Natural killer cell treated with Interleukin-12 subunit alpha and Interleukin-12 subunit beta and Interleukin-15 and Interleukin-18, amount 100 ng/mL, for 72 hours (primary cell): ENCODE measurements around the gene ZNF800. TPM values are rescaled to one million over a fixed set of nuclear protein-coding genes. Genes with fewer than 3 reads are reported as not detected.
"Not testable (repeated sequence)": the region's sequence is repeated elsewhere in the genome, so short reads cannot be mapped to it uniquely, and the experiment has no call there.

ENCODE experiments used
- ATAC-seq, 2 donors: fragments of 150-1000 bp; cut with Tn5 transposase in 1 of 2; sonication (Bioruptor Pico), chemical (Tn5 transposase) in 1 of 2; 2 replicates each; pipeline ENCODE4 v1.10.0; 2021
- DNase-seq: peaks from one replicate; pipeline ENCODE4 v3.0.0; 2022; ENCODE audit warnings: low spot score
- H3K27ac Mint-ChIP-seq, 2 donors: 1 replicate in 1 of 2; 2 replicates in 1 of 2; pipeline ENCODE4 v1.8.0; 2022; ENCODE audit warnings: mixed read lengths in 2 of 2, mild to moderate bottlenecking in 1 of 2, moderate library complexity in 1 of 2
- H3K27me3 Mint-ChIP-seq, 2 donors: 1 replicate in 1 of 2; 2 replicates in 1 of 2; pipeline ENCODE4 v1.8.0; 2022; ENCODE audit warnings: mixed read lengths in 2 of 2
- H3K36me3 Mint-ChIP-seq: one replicate; pipeline ENCODE4 v1.8.0; 2022; ENCODE audit warnings: mixed read lengths
- H3K4me1 Mint-ChIP-seq, 2 donors: 1 replicate in 1 of 2; 2 replicates in 1 of 2; pipeline ENCODE4 v1.8.0; 2022; ENCODE audit warnings: low read depth in 2 of 2, mixed read lengths in 2 of 2, mild to moderate bottlenecking in 1 of 2
- H3K4me3 Mint-ChIP-seq: one replicate; pipeline ENCODE4 v1.8.0; 2022; ENCODE audit warnings: mixed read lengths
- H3K9me3 Mint-ChIP-seq: 2 replicates; pipeline ENCODE4 v1.8.0; 2022; ENCODE audit warnings: mixed read lengths
- total RNA-seq, 2 donors: library from RNA; stranded (reverse); gene quantifications; one replicate each; pipeline ENCODE4 v1.2.3, GENCODE V29; 2022

The ZNF800 gene
- 10 to 100 TPM; 52.8 to 56.3 TPM for total RNA-seq

- no peaks in the 10 kb centered on the region for H3K27me3 Mint-ChIP-seq
- DNase-seq = peak; percentile 95
- H3K27ac Mint-ChIP-seq = peak within 1 kb of the TSS; percentile 88 to 98
- H3K4me3 Mint-ChIP-seq = peak within 1 kb of the TSS; percentile 93
- no peaks in the 10 kb centered on the region for H3K9me3 Mint-ChIP-seq
- peaks cover 42 to 59% of the 10 kb centered on the region in 2 donors for H3K4me1 Mint-ChIP-seq
- ATAC-seq = peak; percentile 93 to 94
- peaks cover 32% of the 10 kb centered on the region for H3K36me3 Mint-ChIP-seq
Measured at GRCh38 chr7:127392566-127393367, at the start of gene ZNF800. Gene ZNF800, minus strand, starts transcription at chr7:127392708. Its CDS starts 1,151 bp downstream, at chr7:127391557.

- no peak for DNase-seq
- Mint-ChIP-seq H3K4me3 (no peak overlapping the region), H3K27ac (no peak overlapping the region), H3K27me3 (peaks cover 27 to 39% of the 10 kb centered on the region in 2 donors), H3K4me1 (no peaks in the 10 kb centered on the region), H3K36me3 (no peaks in the 10 kb centered on the region), H3K9me3 (no peaks in the 10 kb centered on the region)
- no peak for ATAC-seq
Measured at GRCh38 chr7:127440206-127440605, 47.7 kb upstream of the ZNF800 start.

- no peaks in the 10 kb centered on the region for H3K36me3 Mint-ChIP-seq
- ATAC-seq (no peak), DNase-seq (no peak)
- H3K27ac Mint-ChIP-seq = no peak overlapping the region
- H3K4me1 Mint-ChIP-seq = no peaks in the 10 kb centered on the region
- peaks cover 24 to 39% of the 10 kb centered on the region in 2 donors for H3K27me3 Mint-ChIP-seq
- H3K4me3 Mint-ChIP-seq = no peak overlapping the region
- H3K9me3 Mint-ChIP-seq = no peaks in the 10 kb centered on the region
Measured at GRCh38 chr7:127438836-127439235, 46.3 kb upstream of the ZNF800 start.

- ATAC-seq (no peak), DNase-seq (no peak)
- Mint-ChIP-seq H3K27ac (no peak overlapping the region), H3K27me3 (peaks cover 22 to 34% of the 10 kb centered on the region in 2 donors), H3K9me3 (no peaks in the 10 kb centered on the region), H3K4me3 (no peak overlapping the region), H3K4me1 (no peaks in the 10 kb centered on the region), H3K36me3 (no peaks in the 10 kb centered on the region)
Measured at GRCh38 chr7:127437837-127438236, 45.3 kb upstream of the ZNF800 start.

GRCh38 chr7:127437241-127437640 lies 44.7 kb upstream of the ZNF800 start:
- DNase-seq = no peak
- peaks cover 16 to 28% of the 10 kb centered on the region in 2 donors for H3K27me3 Mint-ChIP-seq
- no peaks in the 10 kb centered on the region for H3K9me3 Mint-ChIP-seq
- no peak for ATAC-seq
- H3K36me3 Mint-ChIP-seq = no peaks in the 10 kb centered on the region
- H3K27ac Mint-ChIP-seq = no peak overlapping the region
- no peak overlapping the region for H3K4me3 Mint-ChIP-seq
- H3K4me1 Mint-ChIP-seq = no peaks in the 10 kb centered on the region

GRCh38 chr7:127429281-127429680 lies 36.8 kb upstream of the ZNF800 start:
- ATAC-seq, H3K4me3 Mint-ChIP-seq, H3K9me3 Mint-ChIP-seq, DNase-seq, H3K4me1 Mint-ChIP-seq, H3K36me3 Mint-ChIP-seq, H3K27ac Mint-ChIP-seq: not testable (repeated sequence)
- peaks cover 9 to 13% of the 10 kb centered on the region in 2 donors for H3K27me3 Mint-ChIP-seq

GRCh38 chr7:127419196-127419595 lies 26.7 kb upstream of the ZNF800 start:
- Mint-ChIP-seq H3K27ac (no peak overlapping the region), H3K36me3 (peaks cover 6% of the 10 kb centered on the region), H3K27me3 (no peaks in the 10 kb centered on the region), H3K4me3 (no peak overlapping the region), H3K4me1 (peaks cover 29 to 30% of the 10 kb centered on the region in 2 donors), H3K9me3 (peaks cover 4% of the 10 kb centered on the region)
- DNase-seq (no peak), ATAC-seq (no peak)

- Mint-ChIP-seq H3K4me3 (no peak overlapping the region), H3K36me3 (peaks cover 6% of the 10 kb centered on the region), H3K9me3 (peaks cover 4% of the 10 kb centered on the region), H3K27ac (peak overlapping the region; percentile 32 to 35), H3K27me3 (no peaks in the 10 kb centered on the region), H3K4me1 (peaks cover 36 to 37% of the 10 kb centered on the region in 2 donors)
- peak in 1 of 2 donors; percentile 37 for ATAC-seq
- DNase-seq = no peak
Measured at GRCh38 chr7:127418459-127418858, 26.0 kb upstream of the ZNF800 start.

GRCh38 chr7:127417346-127417745 lies 24.8 kb upstream of the ZNF800 start:
- H3K4me3 Mint-ChIP-seq = peak overlapping the region; percentile 62
- H3K36me3 Mint-ChIP-seq = peaks cover 6% of the 10 kb centered on the region
- peak overlapping the region; percentile 35 to 92 for H3K27ac Mint-ChIP-seq
- DNase-seq (no peak), ATAC-seq (peak; percentile 34 to 80)
- H3K4me1 Mint-ChIP-seq = peaks cover 38% of the 10 kb centered on the region in 2 donors
- H3K9me3 Mint-ChIP-seq = peaks cover 4% of the 10 kb centered on the region
- no peaks in the 10 kb centered on the region for H3K27me3 Mint-ChIP-seq

GRCh38 chr7:127415060-127415742 lies 22.7 kb upstream of the ZNF800 start:
- Mint-ChIP-seq H3K9me3 (peaks cover 4% of the 10 kb centered on the region), H3K4me1 (peaks cover 38% of the 10 kb centered on the region in 2 donors), H3K36me3 (peaks cover 6% of the 10 kb centered on the region), H3K4me3 (no peak overlapping the region), H3K27me3 (no peaks in the 10 kb centered on the region), H3K27ac (peak overlapping the region; percentile 67 to 84)
- no peak for ATAC-seq
- DNase-seq = no peak

- peaks cover 4% of the 10 kb centered on the region for H3K9me3 Mint-ChIP-seq
- DNase-seq = no peak
Measured at GRCh38 chr7:127413962-127414361, 21.5 kb upstream of the ZNF800 start.

GRCh38 chr7:127413326-127413725 lies 20.8 kb upstream of the ZNF800 start:
- no peak for DNase-seq
- ATAC-seq = no peak
- Mint-ChIP-seq H3K9me3 (peaks cover under 1% of the 10 kb centered on the region), H3K27ac (peak overlapping the region; percentile 67 to 84), H3K4me3 (peak overlapping the region; percentile 70), H3K36me3 (peaks cover 2% of the 10 kb centered on the region), H3K27me3 (no peaks in the 10 kb centered on the region), H3K4me1 (peaks cover 33 to 34% of the 10 kb centered on the region in 2 donors)

More at GRCh38 chr7:127413962-127414361, 21.5 kb upstream of the ZNF800 start:
- H3K4me1 Mint-ChIP-seq = peaks cover 38% of the 10 kb centered on the region in 2 donors
- H3K27ac Mint-ChIP-seq = peak overlapping the region; percentile 67 to 84
- peak; percentile 80 to 86 for ATAC-seq
- H3K36me3 Mint-ChIP-seq = peaks cover 6% of the 10 kb centered on the region
- H3K4me3 Mint-ChIP-seq = peak overlapping the region; percentile 70
- no peaks in the 10 kb centered on the region for H3K27me3 Mint-ChIP-seq

- Mint-ChIP-seq H3K9me3 (no peaks in the 10 kb centered on the region), H3K27ac (no peak overlapping the region), H3K27me3 (peaks cover 0 to under 1% of the 10 kb centered on the region in 2 donors), H3K4me3 (no peak overlapping the region), H3K4me1 (peaks cover 18 to 19% of the 10 kb centered on the region in 2 donors), H3K36me3 (no peaks in the 10 kb centered on the region)
- ATAC-seq (no peak), DNase-seq (no peak)
Measured at GRCh38 chr7:127411176-127411575, 18.7 kb upstream of the ZNF800 start.

- H3K36me3 Mint-ChIP-seq = no peaks in the 10 kb centered on the region
- H3K27ac Mint-ChIP-seq = no peak overlapping the region
- DNase-seq (no peak), ATAC-seq (peak in 1 of 2 donors; percentile 40)
- H3K4me1 Mint-ChIP-seq = peaks cover 14 to 16% of the 10 kb centered on the region in 2 donors
- no peak overlapping the region for H3K4me3 Mint-ChIP-seq
- no peaks in the 10 kb centered on the region for H3K9me3 Mint-ChIP-seq
- peaks cover 0 to 3% of the 10 kb centered on the region in 2 donors for H3K27me3 Mint-ChIP-seq
Measured at GRCh38 chr7:127409629-127410028, 17.1 kb upstream of the ZNF800 start.
